Spleen (tissue), 3 donors: ENCODE data around the gene OLIG2.

ENCODE experiments used
- POLR2A ChIP-seq, 3 donors: fragments of 450-650 bp; IDR thresholded peaks; one replicate each; pipeline ENCODE4 v1.5.1; 2017; ENCODE audit warnings: antibody characterized with exemption in 3 of 3, mild to moderate bottlenecking in 1 of 3
- POLR2AphosphoS5 ChIP-seq, 3 donors: sonication (generic); formaldehyde crosslinking; IDR thresholded peaks; one replicate each; pipeline ENCODE4 v1.5.1; 2017; ENCODE audit warnings: antibody characterized with exemption in 3 of 3

GRCh38 chr21:33020558-33021100, 5.1 kb upstream of the OLIG2 start:
- no peak for TF ChIP-seq POLR2AphosphoS5 (IDR thresholded peaks at IDR 0.05)
- TF ChIP-seq POLR2A (IDR thresholded peaks at IDR 0.05): no peak
